SJSA1 (cell line): Measurements from ENCODE around the gene SERP2. TPM values are rescaled to one million over a fixed set of nuclear protein-coding genes. Genes with fewer than 3 reads are reported as not detected.

Experiments used
- DNase-seq, 2 experiments: peaks; one replicate each; pipeline ENCODE4 v3.0.0-alpha.2; 2015 to 2020; ENCODE audit warnings: low spot score in 2 of 2, low read depth in 1 of 2
- H3K27ac ChIP-seq: fragments of 250-450 bp; sonication (Bioruptor Pico); 2 replicates; pipeline ENCODE4 v1.5.1; 2020; ENCODE audit warnings: mild to moderate bottlenecking, moderate library complexity
- H3K27me3 ChIP-seq: fragments of 250-450 bp; sonication (Bioruptor Pico); replicated peaks from 2 replicates; pipeline ENCODE4 v1.5.1; 2020; ENCODE audit warnings: mild to moderate bottlenecking, moderate library complexity
- H3K36me3 ChIP-seq: fragments of 250-450 bp; sonication (Bioruptor Pico); 2 replicates; pipeline ENCODE4 v1.5.1; 2020; ENCODE audit warnings: mild to moderate bottlenecking
- H3K4me1 ChIP-seq: fragments of 250-450 bp; sonication (Bioruptor Pico); replicated peaks from 2 replicates; pipeline ENCODE4 v1.6.1; 2021; ENCODE audit warnings: mild to moderate bottlenecking
- H3K4me3 ChIP-seq: fragments of 250-450 bp; sonication (Bioruptor Pico); 2 replicates; pipeline ENCODE4 v1.5.1; 2020; ENCODE audit warnings: mild to moderate bottlenecking
- H3K9me3 ChIP-seq: fragments of 250-450 bp; sonication (Bioruptor Pico); replicated peaks from 2 replicates; pipeline ENCODE4 v1.5.1; 2020; ENCODE audit warnings: mild to moderate bottlenecking
- total RNA-seq: library from RNA; depleted of rRNA; stranded (reverse); fragments of >200 nt; shearing (Covaris generic); gene quantifications from 2 replicates; pipeline ENCODE4 v1.2.3, GENCODE V29; 2014

SERP2 gene
- total RNA-seq, 1 experiment from 2014 or later, result not detected

DNA sequence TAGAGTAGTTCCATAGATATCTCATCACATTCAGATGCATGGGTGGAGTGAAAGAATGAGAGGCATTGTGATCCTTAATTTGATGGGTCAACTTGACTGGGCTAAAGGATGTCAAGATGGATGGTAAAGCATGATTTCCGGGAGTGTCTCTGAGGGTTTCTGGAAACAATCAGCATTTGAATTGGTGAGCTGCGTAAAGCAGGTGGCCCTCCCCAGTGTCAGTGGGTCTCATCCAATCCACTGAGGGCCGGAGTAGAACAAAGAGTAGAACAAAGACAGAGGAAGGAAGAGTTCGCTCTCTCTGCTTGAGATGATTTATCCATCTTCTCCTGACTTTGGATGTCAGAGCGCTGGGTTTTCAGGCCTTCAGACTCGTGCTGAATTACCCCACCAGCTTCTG lies 43.1 kb downstream of the SERP2 start:
- Histone ChIP-seq H3K9me3 (no peaks in the 10 kb centered on the region), H3K27me3 (no peaks in the 10 kb centered on the region), H3K4me3 (no peak overlapping the region), H3K27ac (no peak overlapping the region), H3K4me1 (no peaks in the 10 kb centered on the region; the same call in 1 of the 2 replicates), H3K36me3 (no peaks in the 10 kb centered on the region)
- DNase-seq, result no peak

DNA sequence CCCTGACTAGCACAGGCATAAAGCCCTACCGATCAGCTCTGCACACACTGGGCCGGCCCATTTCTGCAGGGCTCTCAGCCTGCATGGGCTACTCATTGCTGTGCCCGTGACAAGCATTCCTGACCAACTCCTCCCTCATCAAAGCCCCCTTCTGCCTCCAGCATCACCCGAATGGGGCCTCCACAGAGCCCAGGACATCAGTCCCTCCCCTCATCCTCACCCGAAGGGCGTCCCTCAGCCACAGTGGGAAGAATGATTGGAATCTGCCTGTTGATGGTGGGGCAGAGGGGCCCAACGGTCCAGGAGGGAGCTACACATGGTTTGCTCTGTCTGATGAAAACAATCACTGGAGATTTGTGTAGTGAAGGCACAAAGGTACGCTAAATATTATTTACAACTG lies 43.8 kb downstream of the SERP2 start:
- Histone ChIP-seq H3K27ac (no peak overlapping the region), H3K36me3 (no peaks in the 10 kb centered on the region), H3K9me3 (no peaks in the 10 kb centered on the region), H3K4me1 (no peaks in the 10 kb centered on the region; the same call in 1 of the 2 replicates), H3K27me3 (no peaks in the 10 kb centered on the region), H3K4me3 (no peak overlapping the region)
- no peak for DNase-seq

DNA sequence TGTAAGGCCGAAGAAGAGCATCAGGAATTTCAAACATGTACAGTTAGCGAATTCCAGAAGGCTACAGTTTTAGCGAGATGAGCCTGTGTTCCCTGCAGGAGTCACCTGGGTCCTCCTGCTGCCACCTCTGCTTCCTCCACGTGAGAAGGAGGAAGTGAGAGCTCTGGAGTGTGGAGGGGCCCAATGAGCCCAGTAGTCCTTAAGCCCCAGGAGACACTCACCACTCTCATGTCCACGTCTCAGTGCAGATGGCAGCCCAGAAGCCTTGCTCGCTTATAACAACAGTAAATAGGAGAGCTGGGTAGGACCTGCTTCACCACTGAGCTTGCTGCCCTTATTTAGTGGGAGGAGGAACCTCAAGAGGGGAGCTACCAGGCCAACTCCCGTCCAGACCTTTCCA lies 44.3 kb downstream of the SERP2 start:
- Histone ChIP-seq H3K27ac (no peak overlapping the region), H3K9me3 (no peaks in the 10 kb centered on the region), H3K36me3 (no peaks in the 10 kb centered on the region), H3K4me3 (no peak overlapping the region), H3K4me1 (no peaks in the 10 kb centered on the region; the same call in none of the 2 replicates), H3K27me3 (no peaks in the 10 kb centered on the region)
- no peak for DNase-seq

DNA sequence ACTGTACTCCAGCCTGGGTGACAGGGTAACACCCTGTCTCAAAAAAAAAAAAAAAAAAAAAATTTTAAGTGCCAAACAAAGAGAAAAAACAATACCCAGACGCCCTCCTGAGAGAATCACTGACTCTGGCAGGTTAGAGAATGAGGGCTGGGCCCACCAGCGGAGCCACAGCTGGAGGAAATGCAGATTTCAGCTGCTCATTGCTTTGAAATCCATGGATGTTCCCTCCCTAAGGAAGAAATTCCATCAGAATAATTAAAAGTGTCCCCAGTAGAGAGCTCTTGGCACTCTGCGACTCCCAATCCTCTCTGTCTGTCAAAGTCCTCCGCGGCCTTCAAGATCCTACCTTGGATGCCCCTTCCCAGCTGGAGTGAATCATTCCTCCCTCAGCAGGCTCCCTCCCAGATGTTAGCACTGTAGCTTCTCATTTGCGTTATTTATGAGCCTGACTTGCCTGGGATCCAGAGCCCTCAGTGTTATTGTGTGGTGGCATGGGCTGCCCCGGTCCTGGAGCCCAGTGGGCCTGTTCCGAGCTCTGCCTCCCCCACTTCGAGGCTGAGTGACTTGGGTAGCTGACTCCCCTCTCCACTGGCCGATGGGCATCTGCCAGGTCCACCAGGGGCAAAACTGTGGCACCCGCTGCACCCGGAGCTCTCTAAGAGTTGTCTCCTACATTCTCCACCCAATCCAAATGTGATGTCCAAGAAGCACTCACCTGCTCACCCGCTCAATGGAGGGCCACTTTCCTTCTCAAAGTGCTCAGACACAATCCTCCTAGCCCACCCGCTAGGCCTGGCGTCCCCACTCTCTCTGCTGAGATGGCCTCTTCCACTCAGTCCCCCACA lies 47.0 kb downstream of the SERP2 start:
- H3K9me3 ChIP-seq, result no peaks in the 10 kb centered on the region
- no peaks in the 10 kb centered on the region for H3K36me3 ChIP-seq
- no peak overlapping the region for H3K27ac ChIP-seq
- no peak for DNase-seq
- H3K4me3 ChIP-seq, result no peak overlapping the region
- no peaks in the 10 kb centered on the region; the same call in none of the 2 replicates for H3K4me1 ChIP-seq
- no peaks in the 10 kb centered on the region for H3K27me3 ChIP-seq

DNA sequence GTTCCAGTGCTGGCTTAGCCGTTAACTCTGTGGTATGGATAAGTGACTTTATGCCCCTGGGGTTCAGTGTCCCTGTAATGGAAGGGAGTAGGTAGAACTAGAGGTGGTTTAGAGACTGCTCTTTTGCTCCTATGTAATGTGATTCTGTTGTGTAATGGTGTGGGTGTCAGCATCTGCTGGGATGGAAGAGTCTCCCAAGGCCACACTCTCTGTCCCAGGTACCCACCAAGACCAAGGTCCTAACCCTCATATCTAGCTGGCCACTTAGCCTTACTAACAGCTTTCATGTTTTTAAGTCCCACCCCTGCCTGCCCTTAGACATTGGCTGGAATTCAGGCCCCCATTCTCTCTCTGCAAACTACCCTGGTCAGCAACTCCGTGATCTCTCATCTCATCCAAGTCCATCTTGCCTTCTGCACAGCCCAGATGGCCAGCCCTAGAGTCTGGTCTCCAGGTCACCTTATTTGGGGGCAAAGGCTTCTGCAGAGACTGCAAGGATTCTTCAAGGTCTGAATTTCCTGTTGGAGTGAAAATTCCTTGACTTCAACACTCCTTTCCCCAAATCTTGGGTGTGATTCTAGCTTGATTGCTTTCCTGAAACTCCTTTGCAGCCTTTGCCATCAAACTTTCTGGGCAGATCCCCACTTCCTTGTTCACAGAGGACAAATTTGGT lies 48.4 kb downstream of the SERP2 start:
- H3K27ac ChIP-seq, result no peak overlapping the region
- H3K4me3 ChIP-seq, result no peak overlapping the region
- DNase-seq, result no peak

DNA sequence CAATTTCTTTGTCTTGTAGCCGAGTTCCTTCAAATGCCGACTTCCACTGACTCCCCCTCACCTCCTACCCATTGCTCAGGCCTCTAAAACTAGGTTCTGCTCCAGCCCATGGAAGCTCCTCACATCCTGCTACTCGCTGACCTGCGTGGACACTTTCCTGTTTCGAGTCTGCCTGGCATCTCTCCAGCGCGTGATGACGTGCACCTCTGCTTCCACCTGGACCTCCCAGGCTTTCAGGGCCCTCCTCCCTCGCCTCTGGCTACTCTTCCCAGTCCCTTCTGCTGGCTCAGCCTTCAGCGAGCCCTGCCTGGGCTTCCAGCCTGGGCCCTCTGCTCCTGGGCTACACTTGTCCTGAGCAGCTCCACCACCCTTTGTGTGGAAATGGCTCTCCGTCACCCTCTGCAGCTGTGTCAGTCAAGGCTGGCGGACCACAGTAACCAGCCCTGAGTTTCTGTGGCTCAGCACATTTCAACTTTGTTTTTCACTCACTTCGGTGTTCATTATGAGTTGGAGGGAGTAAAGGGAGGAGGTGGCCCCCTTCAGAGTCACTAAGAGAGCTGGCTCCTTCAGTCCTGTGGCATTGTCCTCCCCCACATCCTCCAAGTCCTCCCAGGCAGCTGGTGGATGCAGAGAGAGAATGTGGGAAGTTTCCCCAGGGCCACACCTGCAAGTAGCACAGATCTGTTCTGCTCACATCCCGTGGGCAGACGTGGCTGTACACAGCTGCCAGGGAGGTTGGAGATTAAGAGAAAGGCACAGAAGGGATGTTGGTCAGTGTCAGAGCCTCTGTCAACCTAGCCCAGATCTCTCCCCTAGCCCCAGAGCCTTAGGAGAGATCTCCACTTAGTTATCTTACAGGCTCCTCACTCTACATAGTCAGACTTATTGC lies 49.4 kb downstream of the SERP2 start:
- Histone ChIP-seq H3K27me3 (no peaks in the 10 kb centered on the region), H3K9me3 (no peaks in the 10 kb centered on the region), H3K4me3 (no peak overlapping the region), H3K4me1 (no peaks in the 10 kb centered on the region; the same call in none of the 2 replicates), H3K36me3 (no peaks in the 10 kb centered on the region), H3K27ac (no peak overlapping the region)
- no peak for DNase-seq

More for the DNA sequence above, 48.4 kb downstream of the SERP2 start:
- Histone ChIP-seq H3K4me1 (no peaks in the 10 kb centered on the region; the same call in none of the 2 replicates), H3K9me3 (no peaks in the 10 kb centered on the region), H3K36me3 (no peaks in the 10 kb centered on the region), H3K27me3 (no peaks in the 10 kb centered on the region)

DNA sequence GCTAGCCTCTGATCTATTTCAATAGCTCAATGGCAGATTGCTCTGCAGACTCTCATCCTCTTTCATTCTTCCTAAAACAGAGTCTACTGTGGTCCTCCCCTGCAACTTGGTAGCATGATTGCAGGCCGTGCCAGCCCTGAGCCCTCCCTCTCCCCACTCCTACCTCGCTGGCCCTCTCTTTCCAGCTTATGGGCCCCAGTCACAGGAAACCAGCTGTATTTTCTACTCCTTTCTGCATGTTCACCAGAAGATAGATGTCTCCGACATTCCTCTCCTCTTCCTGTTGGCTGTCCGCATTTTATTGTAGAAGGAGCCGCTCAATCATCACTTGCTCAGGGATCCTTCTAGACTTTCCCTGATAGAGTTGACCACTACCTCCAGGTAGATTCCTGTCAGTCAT lies 50.2 kb downstream of the SERP2 start:
- DNase-seq, result no peak
- Histone ChIP-seq H3K4me1 (no peaks in the 10 kb centered on the region; the same call in 1 of the 2 replicates), H3K9me3 (no peaks in the 10 kb centered on the region), H3K4me3 (no peak overlapping the region), H3K27ac (no peak overlapping the region), H3K27me3 (no peaks in the 10 kb centered on the region), H3K36me3 (no peaks in the 10 kb centered on the region)

DNA sequence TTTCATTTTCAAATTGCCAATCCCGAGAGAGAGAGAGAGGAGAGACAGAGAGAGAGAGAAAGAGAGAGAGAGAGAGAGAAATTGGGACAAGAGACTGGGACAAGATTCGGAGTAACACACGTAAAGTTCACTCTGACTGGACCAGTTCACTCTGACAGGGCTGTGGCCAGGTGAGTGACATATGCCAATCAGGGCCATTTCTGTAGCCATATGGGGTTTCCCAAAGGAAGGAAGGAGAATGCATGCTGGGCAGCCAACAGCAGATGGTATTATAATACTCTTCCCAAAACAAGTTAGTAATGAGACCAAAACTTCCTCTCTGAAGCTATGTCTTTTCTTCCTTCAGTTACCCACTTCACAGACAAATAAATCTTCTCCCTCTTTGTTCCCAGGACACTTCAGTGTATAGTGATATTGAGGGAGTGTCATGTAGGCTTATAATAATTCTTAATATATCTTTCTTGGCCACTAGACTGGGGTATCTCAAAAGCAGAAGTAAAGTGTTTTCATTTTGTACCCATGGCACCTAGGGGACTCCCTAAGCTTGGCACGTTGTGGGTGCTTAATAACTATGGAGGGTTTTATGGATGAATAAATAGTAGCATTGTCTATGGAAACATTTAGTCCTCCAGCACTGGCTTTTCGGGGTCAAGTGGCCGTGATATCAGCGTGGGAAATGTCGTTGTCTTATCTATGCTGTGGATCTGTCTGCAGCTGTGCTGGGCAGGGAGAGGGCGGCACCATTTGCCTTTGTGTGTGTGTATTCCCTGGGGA lies 51.6 kb downstream of the SERP2 start:
- DNase-seq, result no peak
- H3K27ac ChIP-seq, result no peak overlapping the region
- H3K9me3 ChIP-seq, result no peaks in the 10 kb centered on the region

DNA sequence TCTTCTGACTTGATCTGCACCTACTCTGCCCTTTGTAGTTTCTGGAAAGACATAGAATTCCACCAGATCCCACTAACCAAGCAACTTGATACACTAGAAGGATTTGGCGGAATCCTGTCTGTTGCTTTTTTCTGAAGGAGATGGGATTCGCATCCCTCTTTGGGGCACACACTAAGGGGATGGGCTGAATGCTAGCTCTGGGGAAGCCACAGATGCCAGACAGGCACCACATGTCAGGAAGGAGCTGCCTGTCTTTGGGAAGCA lies 52.1 kb downstream of the SERP2 start:
- Histone ChIP-seq H3K27me3 (no peaks in the 10 kb centered on the region), H3K36me3 (no peaks in the 10 kb centered on the region), H3K4me3 (no peak overlapping the region), H3K27ac (no peak overlapping the region), H3K4me1 (no peaks in the 10 kb centered on the region; the same call in 1 of the 2 replicates), H3K9me3 (no peaks in the 10 kb centered on the region)
- DNase-seq, result no peak

More for the DNA sequence above, 51.6 kb downstream of the SERP2 start:
- H3K4me1 ChIP-seq, result no peaks in the 10 kb centered on the region; the same call in 1 of the 2 replicates
- no peaks in the 10 kb centered on the region for H3K36me3 ChIP-seq
- H3K4me3 ChIP-seq, result no peak overlapping the region
- no peaks in the 10 kb centered on the region for H3K27me3 ChIP-seq

DNA sequence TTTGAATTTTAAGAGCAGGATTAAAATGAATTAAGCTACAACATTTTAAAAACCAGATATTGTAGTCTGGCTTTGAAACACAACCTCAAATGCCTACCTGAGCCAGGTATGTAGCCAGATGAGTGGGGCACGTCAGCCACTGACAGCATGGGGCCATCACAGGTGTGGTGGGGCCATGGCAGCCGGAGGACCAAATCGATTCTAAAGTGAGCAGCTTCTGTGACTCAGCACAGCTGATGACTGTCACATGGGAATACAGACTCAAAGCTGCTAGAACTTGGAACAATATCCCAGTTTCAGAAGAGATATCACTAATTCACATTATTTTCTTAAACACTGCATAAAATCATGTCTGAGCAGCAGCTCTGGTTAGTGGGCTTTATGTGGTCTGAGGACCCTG lies 52.8 kb downstream of the SERP2 start:
- Histone ChIP-seq H3K27ac (no peak overlapping the region), H3K27me3 (no peaks in the 10 kb centered on the region), H3K9me3 (no peaks in the 10 kb centered on the region), H3K36me3 (no peaks in the 10 kb centered on the region), H3K4me3 (no peak overlapping the region), H3K4me1 (no peaks in the 10 kb centered on the region; the same call in 1 of the 2 replicates)
- DNase-seq, result no peak

DNA sequence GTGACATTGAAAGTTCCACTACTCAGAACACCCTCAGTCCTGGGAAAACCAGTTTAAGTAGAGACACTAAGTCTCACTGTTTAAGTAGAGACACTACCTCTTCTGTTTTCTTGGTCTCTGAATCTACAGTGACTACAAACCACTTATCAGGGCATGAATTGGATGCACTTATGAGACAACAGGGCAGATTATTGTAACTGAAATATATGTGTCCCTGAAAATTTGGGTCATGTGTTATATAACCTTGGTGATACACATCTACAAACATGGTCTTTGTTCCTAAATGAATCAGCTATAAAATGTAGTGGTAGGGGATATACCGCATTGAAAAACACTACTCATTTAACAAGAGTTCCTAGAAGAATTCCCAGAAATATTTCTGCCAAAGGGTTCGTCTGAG lies 55.7 kb downstream of the SERP2 start:
- H3K36me3 ChIP-seq, result peaks cover 16% of the 10 kb centered on the region
- H3K9me3 ChIP-seq, result no peaks in the 10 kb centered on the region
- DNase-seq, result no peak
- no peak overlapping the region for H3K4me3 ChIP-seq
- H3K4me1 ChIP-seq, result peaks cover 5% of the 10 kb centered on the region
- no peak overlapping the region for H3K27ac ChIP-seq
- no peaks in the 10 kb centered on the region for H3K27me3 ChIP-seq

DNA sequence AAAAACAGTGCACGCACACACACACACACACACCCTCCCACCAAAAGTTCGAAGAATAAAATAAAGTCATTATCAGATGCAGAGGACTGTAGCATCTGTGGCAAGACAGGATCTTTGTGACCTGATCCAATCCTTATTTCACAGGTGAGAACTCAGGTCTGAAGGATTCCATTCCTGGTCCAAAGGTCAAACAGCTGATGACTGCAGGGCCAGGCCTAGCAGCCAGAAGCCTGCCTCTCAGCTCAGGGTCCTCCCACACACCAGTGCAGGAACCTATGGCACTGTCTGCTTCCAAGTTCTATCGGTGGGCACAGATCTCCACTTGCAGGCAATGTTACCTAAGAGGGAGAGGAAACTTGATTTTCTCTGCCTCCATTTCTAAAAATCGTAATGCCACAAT lies 57.5 kb downstream of the SERP2 start:
- H3K9me3 ChIP-seq, result no peaks in the 10 kb centered on the region
- no peak for DNase-seq
- no peak overlapping the region for H3K4me3 ChIP-seq
- no peak overlapping the region for H3K27ac ChIP-seq
- peaks cover 29% of the 10 kb centered on the region for H3K36me3 ChIP-seq
- H3K27me3 ChIP-seq, result no peaks in the 10 kb centered on the region
- peaks cover 12% of the 10 kb centered on the region for H3K4me1 ChIP-seq

DNA sequence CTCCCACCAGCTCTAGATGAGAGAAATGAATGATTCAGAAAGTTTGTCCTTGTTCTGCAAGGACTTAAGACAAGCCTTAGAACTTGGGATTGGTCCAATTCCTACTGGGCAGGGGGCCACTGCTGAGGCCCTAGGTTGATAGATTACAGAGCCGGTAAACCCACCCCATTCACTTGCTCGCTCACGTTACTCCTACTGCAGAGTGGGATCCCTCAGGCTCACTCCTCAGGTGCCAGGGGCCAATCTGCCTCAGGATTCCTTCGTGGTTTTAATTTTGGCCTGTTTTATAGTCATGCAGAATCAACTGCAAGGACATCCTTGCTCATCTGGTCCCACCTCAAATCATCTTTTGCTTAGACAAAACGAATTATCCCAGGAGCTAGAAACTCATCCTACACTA lies 59.0 kb downstream of the SERP2 start:
- Histone ChIP-seq H3K4me3 (no peak overlapping the region), H3K36me3 (peaks cover 29% of the 10 kb centered on the region), H3K27me3 (no peaks in the 10 kb centered on the region), H3K27ac (no peak overlapping the region), H3K9me3 (no peaks in the 10 kb centered on the region), H3K4me1 (peaks cover 16% of the 10 kb centered on the region)
- DNase-seq, result no peak
